DMS114 treated with DMSO at 0.1 percent for 48 hours (cell line): Measurements from ENCODE around the gene ASCC2.
"Not testable (repeated sequence)": the region's sequence is repeated elsewhere in the genome, so short reads cannot be mapped to it uniquely, and the experiment has no call there.

Experiments
- DNase-seq: peaks from one replicate; lab custom pipeline; 2025; ENCODE audit not compliant: unreplicated experiment; lab: John Stamatoyannopoulos, UW

Gene ASCC2

GRCh38 chr22:29859030-29859429 lies 21.0 kb upstream of the ASCC2 start:
- DNase-seq, result not testable (repeated sequence)

- no peak for DNase-seq
Measured at GRCh38 chr22:29856496-29856895, 18.4 kb upstream of the ASCC2 start.

- no peak for DNase-seq
Measured at GRCh38 chr22:29855611-29856181, 17.6 kb upstream of the ASCC2 start.

DNA sequence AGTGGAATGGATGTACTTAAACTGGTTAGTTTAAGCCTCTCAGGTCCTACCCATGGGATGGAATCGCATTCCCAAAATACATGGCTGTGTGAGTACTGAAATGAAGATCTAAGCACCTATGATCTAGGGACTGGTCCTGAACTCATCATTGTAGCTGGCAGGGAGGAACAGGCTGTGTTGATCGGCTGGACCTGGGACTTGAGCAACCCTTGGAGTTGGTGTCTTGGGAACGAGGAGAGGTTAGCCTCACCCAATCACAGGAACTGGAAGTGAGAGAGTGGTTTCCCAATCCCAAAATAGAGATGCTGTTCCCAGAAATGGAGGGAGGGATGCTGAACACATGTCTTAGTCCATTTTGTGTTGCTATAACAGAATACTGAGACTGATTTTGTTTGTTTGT lies 16.4 kb upstream of the ASCC2 start:
- no peak for DNase-seq

DNA sequence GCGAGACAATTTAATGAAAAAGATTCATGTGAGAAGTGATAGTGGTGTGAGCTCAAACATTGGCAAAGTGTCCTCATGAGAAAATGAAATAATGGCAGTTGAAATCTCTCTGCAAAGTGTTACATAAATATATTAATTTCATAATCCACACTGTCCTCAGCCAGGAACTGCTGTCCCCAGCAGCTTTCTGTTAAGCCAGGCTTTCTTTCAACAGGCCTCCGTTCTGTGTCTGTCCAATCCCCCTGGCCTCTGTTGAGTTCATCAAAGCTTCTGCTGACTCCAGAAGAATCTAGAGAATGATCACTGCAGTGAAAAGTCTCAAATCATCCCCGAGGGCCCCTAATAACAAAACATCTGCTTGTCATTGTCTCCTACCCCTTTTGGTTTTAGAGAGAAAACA lies 10.0 kb upstream of the ASCC2 start:
- DNase-seq, result no peak

- DNase-seq, result no peak
Measured at GRCh38 chr22:29846290-29846689, 8.2 kb upstream of the ASCC2 start.

GRCh38 chr22:29842740-29843139 lies 4.7 kb upstream of the ASCC2 start:
- DNase-seq, result no peak

DNA sequence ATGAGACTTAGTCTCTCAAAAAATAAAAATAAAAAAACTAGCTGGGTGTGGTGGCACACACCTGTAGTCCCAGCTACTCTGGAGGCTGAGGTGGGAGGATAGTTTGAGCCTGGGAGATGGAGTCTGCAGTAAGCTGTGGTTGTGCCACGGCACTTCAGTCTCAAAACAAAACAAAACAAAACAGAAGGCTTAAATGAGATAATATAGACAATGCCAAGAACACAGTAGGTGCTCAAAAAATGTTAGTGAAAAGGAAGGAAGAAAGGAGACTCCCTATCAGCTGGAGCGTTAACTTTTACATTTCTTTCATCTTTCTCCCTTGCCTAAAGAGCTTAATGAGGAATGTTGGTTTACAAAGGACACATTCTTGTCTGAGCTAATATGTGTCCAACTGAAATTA lies 4.1 kb upstream of the ASCC2 start:
- no peak for DNase-seq

- DNase-seq, result no peak
Measured at GRCh38 chr22:29840498-29840897, 2.4 kb upstream of the ASCC2 start.

DNA sequence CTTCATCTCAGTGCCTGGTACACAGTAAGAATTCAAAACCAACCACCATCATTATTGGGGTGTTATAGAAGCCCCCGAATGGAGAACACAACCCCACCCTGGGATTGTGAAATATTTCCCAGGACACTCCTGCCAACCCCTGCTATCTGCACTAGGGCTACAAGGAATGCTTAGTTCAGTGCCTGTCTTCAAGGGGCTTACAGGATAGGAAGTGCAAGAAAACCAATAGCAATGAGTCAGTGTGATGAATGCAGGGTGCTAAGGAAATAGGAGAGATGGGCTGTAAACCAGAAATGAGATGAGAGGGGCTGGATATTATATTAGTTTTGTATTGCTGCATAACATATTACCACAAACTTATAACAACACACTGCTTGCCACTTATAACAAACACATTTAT lies 965 bp upstream of the ASCC2 start:
- DNase-seq, result no peak

- DNase-seq, result no peak
Measured at GRCh38 chr22:29838599-29838956, 504 bp upstream of the ASCC2 start.

- not testable (repeated sequence) for DNase-seq
Measured at GRCh38 chr22:29836791-29837370, 1.2 kb downstream of the ASCC2 start.

DNA sequence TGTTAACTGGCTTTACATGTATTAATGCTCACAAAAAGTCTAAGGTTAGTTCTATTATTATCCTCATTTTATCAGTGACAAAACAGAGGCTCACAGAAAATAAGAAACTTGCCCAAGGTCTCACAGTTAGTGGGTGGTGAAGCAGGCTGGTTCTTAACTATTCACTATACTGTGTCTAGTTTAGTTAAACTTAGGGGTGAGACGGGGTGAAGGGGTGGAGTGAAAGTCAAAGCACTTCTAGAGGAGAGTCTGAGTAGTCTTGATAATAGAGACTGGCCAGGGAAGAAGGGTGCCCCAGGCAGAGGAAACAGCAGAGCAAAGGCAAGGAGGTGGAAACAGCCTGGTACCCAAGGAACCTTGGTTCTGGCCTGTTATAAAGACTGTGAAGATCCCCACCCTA lies 4.0 kb downstream of the ASCC2 start:
- no peak for DNase-seq

DNA sequence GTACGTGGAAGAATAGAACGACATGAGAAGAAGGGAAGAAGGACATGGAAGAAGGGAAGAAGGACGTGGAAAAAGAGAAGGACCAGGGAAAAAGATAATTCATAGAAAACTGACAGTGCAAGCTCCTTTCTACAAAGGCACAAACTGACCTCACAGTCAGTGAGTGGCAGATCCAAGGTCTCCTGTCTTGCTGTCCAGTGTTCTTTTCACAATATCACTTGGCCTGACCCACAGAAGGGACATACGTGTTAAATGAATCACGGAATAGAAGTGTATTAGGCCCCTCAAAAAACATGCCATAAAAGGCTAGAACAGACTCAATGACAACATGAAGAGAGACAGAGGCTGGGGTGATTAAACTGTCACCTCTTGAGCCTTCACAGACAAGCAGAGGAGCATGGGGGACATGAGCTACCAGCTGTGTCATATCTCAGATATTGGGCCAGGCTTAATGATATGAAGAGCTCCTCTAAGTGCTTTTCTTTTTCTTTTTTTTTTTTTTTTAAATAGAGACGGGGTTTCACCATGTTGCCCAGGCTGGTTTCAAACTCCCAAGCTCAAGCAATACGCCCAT lies 4.6 kb downstream of the ASCC2 start:
- DNase-seq, result no peak

DNA sequence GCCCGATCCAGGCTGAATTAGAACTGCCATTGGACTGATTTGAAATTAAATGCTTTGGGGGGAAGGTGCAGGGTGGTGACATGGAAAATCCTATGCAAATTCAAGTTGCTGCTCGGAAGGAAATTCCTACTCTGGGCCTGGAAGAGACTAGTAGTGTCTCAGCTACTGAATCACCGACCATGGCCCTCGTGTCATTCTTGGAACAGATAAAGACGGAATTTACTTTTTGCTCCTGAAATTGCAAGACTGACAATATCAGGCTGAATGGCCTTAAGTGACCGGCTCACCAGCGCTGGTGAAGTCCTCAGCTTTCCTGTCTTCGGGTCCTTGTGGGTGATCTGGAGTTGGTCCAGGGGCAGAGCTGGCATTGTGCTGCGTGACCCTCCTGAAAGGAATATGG lies 6.1 kb downstream of the ASCC2 start:
- DNase-seq, result no peak

GRCh38 chr22:29831186-29831921 lies 6.7 kb downstream of the ASCC2 start:
- DNase-seq, result no peak

DNA sequence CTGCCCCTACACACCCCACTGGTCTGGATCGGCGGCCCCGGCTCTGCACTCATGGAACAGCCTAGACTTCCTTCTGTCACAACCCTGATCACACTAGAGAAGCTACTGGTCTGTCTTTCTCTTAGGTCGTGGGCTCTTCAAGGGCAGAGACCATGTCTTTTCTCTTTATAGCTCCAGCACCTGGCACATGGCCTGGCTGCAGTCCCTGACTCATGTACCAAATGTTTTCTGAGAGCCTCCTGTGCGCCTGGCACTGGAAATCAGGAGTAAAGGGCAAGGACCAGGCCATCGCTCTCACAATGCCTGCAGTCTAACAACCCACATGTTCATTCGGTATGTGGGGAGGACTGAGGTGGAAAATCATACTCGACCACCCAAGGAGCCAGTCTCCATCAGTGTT lies 7.5 kb downstream of the ASCC2 start:
- DNase-seq, result no peak

DNA sequence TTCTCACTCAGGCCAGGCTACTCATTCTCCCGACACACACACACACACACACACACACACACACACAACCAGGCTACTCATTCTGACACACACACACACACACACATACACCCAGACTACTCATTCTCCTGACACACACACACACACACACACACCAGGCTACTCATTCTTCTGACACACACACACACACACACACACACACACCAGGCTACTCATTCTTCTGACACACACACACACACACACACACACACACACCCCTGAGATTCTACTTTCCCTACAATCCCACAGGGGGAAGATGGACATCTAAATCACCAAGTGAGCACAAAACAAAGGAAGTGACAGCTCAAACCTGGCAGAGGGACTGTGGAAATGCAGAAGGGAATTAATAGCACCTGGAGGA lies 10.3 kb downstream of the ASCC2 start:
- not testable (repeated sequence) for DNase-seq

DNA sequence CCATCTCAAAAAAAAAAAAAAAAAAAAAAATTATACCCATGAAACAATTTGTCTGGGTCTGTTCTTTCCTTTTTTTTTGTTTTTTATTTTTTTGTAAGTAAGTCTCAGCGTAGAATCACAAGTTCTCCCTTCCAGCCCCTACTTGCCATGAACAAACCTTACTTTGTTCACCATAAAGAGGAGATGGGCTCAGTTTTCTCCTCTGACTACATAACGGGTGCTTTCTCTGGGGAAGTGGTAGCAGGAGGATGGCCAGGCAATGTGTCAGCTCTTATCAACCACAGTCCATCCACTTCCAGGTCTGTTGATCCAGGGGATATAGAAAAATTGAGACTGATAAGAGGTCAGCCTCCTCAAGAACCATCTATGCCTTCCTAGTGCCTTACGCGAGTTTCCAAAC lies 11.0 kb downstream of the ASCC2 start:
- DNase-seq, result no peak

DNA sequence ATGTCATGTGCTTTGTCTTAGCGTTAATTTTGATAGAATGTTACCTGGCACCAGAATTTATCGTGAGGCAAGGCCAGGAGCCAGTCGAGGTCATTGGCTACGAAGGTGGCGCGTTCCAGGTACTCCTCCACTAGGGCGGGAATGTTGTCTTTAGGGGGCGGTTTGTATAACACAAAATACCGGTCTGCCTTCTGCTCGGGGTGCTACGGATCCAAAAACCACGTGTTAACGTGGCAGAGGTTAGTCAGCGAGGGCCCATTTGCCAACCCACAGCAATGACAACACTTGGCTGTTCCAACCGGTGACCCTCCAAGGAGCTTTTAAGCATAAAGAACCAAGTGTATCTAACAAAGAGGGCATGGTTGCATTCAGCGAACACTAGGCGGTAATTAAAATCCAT lies 12.5 kb downstream of the ASCC2 start:
- no peak for DNase-seq

DNA sequence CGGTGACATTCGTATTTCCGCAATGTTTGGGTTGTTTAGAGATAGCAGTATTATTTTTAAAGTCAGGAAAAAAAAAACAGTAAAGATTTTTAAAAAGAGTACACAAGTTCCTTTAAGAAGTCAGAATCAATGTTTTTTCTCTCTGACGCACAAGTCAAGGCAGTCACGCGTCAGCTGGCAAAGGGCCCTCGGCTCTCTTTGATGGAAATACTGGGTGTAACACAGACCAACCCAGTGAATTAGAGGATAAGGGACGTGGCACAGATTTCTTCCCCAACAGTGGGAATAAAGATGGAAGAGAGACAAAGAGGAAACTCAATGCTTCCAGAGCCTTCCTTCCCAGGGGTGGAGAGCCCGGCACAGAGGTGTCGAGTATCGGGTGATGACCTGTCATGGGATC lies 13.4 kb downstream of the ASCC2 start:
- DNase-seq, result no peak

DNA sequence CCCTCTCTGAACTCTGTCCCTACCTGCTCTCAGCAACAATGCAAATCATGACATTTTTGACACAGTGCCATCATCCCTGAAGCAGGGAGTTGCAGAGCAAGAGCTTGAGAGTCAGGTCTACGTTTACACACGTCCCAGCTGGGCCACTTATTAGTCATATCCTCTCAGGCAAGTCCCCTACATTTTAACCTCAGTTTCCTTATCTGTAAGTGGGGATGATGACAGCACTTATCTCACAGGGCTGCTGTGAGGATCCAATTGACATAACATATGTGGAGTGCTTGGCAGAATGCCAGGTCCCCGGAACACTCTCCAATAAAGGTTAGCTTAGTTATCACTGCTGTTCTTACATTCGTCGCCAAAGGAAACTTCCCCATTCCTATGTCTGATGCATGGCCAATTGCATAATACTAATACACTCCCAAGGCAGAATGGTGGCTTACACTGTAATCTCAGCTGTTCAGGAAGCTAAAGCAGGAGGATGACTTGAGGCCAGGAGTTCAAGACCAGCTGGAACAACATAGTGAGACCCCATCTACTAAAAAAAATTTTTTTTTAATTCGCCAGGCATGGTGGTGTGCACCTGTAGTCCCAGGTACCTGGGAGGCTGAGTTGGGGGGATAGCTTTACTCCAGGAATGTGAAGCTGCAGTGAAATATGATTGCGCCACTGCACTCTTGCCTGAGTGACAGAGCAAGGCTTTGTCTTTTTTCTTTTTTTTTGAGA lies 16.6 kb downstream of the ASCC2 start:
- no peak for DNase-seq
